Measurements from ENCODE around the gene SRP14.
"Not testable (repeated sequence)": the region's sequence is repeated elsewhere in the genome, so short reads cannot be mapped to it uniquely, and the experiment has no call there.

The SRP14 gene

GRCh38 chr15:40042791-40043320 lies 3.9 kb upstream of the SRP14 start:
- Histone ChIP-seq H3K9me3 (ENCODE audit: control insufficient read depth in 5 of 5, low read length in 5 of 5) (no peaks in the 10 kb centered on the region), H3K36me3 (ENCODE audit: control insufficient read depth in 5 of 5, insufficient read depth in 5 of 5, low read length in 5 of 5) (peaks cover 0 to under 1% (median 0%) of the 10 kb centered on the region in 5 donors), H3K4me1 (ENCODE audit: control insufficient read depth in 5 of 5, insufficient read depth in 5 of 5, low read length in 5 of 5) (peaks cover 12 to 47% (median 43%) of the 10 kb centered on the region in 5 donors), H3K27me3 (ENCODE audit: control insufficient read depth in 5 of 5, insufficient read depth in 4 of 5, low read length in 5 of 5) (no peaks in the 10 kb centered on the region), H3K27ac (ENCODE audit: low read depth, low read length) (no peak overlapping the region), H3K9ac (ENCODE audit: low read length in 5 of 5) (no peak overlapping the region), H3K4me3 (ENCODE audit: low read depth in 1 of 5, low read length in 5 of 5) (no peak overlapping the region)

DNA sequence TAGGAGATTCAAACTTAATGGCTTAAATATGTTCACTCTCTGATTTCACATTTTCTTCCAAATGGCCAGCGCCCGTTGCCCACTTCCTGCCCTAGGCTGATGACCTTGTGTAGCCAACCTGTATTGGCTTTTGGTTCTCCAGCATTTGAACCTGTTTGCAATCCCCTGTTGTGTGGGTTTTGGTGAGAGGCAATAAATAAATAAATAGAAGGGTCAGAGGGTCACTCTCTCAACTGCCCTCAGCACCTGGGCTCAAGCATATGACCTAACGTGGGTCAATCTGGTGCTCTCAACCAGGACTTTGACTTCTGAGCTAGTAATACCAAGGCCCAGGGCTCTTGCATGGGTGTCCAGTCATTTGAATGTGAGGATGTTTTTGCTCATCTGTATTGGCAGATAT lies 1.8 kb upstream of the SRP14 start:
- Histone ChIP-seq H3K9ac (ENCODE audit: low read length in 5 of 5) (no peak overlapping the region), H3K36me3 (ENCODE audit: control insufficient read depth in 5 of 5, insufficient read depth in 5 of 5, low read length in 5 of 5) (peaks cover 10 to 16% (median 13%) of the 10 kb centered on the region in 5 donors), H3K4me3 (ENCODE audit: low read depth in 1 of 5, low read length in 5 of 5) (no peak overlapping the region), H3K27ac (ENCODE audit: low read depth, low read length) (peak overlapping the region; percentile 99), H3K27me3 (ENCODE audit: control insufficient read depth in 5 of 5, insufficient read depth in 4 of 5, low read length in 5 of 5) (no peaks in the 10 kb centered on the region), H3K9me3 (ENCODE audit: control insufficient read depth in 5 of 5, low read length in 5 of 5) (no peaks in the 10 kb centered on the region), H3K4me1 (ENCODE audit: control insufficient read depth in 5 of 5, insufficient read depth in 5 of 5, low read length in 5 of 5) (peaks cover 6 to 35% (median 29%) of the 10 kb centered on the region in 5 donors)

DNA sequence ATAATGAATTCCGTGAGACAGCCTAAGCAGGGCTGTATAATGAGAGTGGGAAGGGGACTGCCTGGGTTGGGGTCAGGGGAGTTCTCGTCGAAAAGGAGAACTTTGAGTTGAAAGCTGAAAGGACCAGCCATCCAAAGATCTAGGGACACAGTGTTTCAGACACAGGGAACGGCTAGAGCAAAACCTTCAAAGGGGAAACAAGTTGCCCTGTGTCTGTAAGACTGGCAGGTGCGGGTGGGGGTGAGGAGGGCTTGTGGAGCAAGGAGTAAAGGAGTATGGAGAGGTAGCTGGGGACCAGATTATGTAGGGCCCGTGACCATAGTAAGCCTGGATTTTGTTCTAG lies 1.3 kb upstream of the SRP14 start:
- Histone ChIP-seq H3K36me3 (ENCODE audit: control insufficient read depth in 5 of 5, insufficient read depth in 5 of 5, low read length in 5 of 5) (peaks cover 14 to 21% (median 17%) of the 10 kb centered on the region in 5 donors), H3K27me3 (ENCODE audit: control insufficient read depth in 5 of 5, insufficient read depth in 4 of 5, low read length in 5 of 5) (no peaks in the 10 kb centered on the region), H3K4me1 (ENCODE audit: control insufficient read depth in 5 of 5, insufficient read depth in 5 of 5, low read length in 5 of 5) (peaks cover 6 to 30% (median 25%) of the 10 kb centered on the region in 5 donors), H3K9me3 (ENCODE audit: control insufficient read depth in 5 of 5, low read length in 5 of 5) (no peaks in the 10 kb centered on the region), H3K4me3 (ENCODE audit: low read depth in 1 of 5, low read length in 5 of 5) (peak overlapping the region in 1 of 5 donors; percentile 32), H3K9ac (ENCODE audit: low read length in 5 of 5) (peak overlapping the region in 3 of 5 donors; percentile 26 to 44 (median 33)), H3K27ac (ENCODE audit: low read depth, low read length) (peak overlapping the region; percentile 99)

DNA sequence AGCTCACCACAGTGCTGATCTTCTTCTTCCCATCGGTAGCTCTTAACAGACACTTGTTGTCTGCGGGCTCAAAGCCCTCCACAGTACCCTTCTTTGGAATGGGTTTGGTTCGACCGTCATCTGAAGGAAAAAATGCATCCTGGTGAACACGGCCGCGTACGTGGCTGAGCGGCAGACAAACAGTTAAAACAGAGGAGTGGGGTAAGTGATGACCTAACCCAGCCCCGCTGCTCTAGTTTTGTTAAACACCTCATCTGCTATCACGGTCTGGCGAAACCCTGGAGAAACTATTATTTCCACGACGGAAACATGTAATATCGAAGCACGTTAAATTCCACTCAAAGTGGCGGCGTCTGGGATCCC lies 725 bp downstream of the SRP14 start:
- Histone ChIP-seq H3K9ac (ENCODE audit: low read length in 5 of 5) (peak overlapping the region; percentile 95 to 100 (median 99)), H3K27me3 (ENCODE audit: control insufficient read depth in 5 of 5, insufficient read depth in 4 of 5, low read length in 5 of 5) (no peaks in the 10 kb centered on the region), H3K4me1 (ENCODE audit: control insufficient read depth in 5 of 5, insufficient read depth in 5 of 5, low read length in 5 of 5) (peaks cover 3 to 24% (median 17%) of the 10 kb centered on the region in 5 donors), H3K36me3 (ENCODE audit: control insufficient read depth in 5 of 5, insufficient read depth in 5 of 5, low read length in 5 of 5) (peaks cover 31 to 40% (median 32%) of the 10 kb centered on the region in 5 donors), H3K4me3 (ENCODE audit: low read depth in 1 of 5, low read length in 5 of 5) (peak overlapping the region; percentile 91 to 96 (median 92)), H3K9me3 (ENCODE audit: control insufficient read depth in 5 of 5, low read length in 5 of 5) (no peaks in the 10 kb centered on the region), H3K27ac (ENCODE audit: low read depth, low read length) (peak overlapping the region; percentile 99)

DNA sequence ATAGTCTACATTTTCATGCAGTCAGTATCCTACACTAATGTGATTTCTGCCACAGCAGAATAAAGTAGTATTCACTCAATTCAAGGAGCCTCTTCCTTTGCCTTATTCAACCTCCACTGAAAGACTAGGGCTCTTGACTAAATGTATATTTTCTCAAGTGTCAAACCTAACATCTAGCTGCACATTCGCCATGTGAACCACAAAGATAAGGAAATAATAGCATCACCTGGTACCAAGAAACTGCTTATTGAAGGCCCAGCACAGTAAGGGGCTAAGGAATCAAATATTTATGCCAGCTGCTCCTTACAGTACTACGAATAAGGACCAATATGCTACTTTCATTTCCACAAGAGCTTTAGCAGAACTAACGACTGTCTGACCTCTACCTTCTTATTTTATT lies 1.3 kb downstream of the SRP14 start:
- H3K9ac ChIP-seq (ENCODE audit: low read length in 5 of 5): peak overlapping the region; percentile 95 to 100 (median 99)
- H3K4me3 ChIP-seq (ENCODE audit: low read depth in 1 of 5, low read length in 5 of 5): peak overlapping the region; percentile 91 to 96 (median 92)
- peak overlapping the region; percentile 99 for H3K27ac ChIP-seq (ENCODE audit: low read depth, low read length)
- no peaks in the 10 kb centered on the region for H3K27me3 ChIP-seq (ENCODE audit: control insufficient read depth in 5 of 5, insufficient read depth in 4 of 5, low read length in 5 of 5)
- no peaks in the 10 kb centered on the region for H3K9me3 ChIP-seq (ENCODE audit: control insufficient read depth in 5 of 5, low read length in 5 of 5)
- H3K36me3 ChIP-seq (ENCODE audit: control insufficient read depth in 5 of 5, insufficient read depth in 5 of 5, low read length in 5 of 5): peaks cover 34 to 45% (median 36%) of the 10 kb centered on the region in 5 donors
- peaks cover 3 to 25% (median 17%) of the 10 kb centered on the region in 5 donors for H3K4me1 ChIP-seq (ENCODE audit: control insufficient read depth in 5 of 5, insufficient read depth in 5 of 5, low read length in 5 of 5)

DNA sequence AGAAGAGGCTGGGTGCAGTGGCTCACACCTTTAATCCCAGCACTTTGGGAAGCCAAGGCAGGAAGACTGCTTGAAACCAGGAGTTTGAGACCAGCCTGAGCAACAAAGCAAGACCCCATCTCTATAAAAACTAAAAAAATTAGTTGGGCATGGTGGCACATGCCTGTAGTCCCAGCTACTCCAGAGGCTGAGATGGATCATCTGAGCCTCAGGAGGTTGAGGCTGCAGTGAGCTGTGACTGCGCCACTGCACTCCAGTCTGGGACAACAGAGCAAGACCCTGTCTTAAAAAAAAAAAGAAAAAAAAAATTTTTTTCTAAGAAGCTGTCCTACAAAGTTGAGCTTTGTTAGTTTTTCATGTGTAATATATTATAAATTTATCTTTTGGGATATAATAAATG lies 3.8 kb downstream of the SRP14 start:
- H3K9me3 ChIP-seq (ENCODE audit: control insufficient read depth in 5 of 5, low read length in 5 of 5); H3K27me3 ChIP-seq (ENCODE audit: control insufficient read depth in 5 of 5, insufficient read depth in 4 of 5, low read length in 5 of 5); H3K9ac ChIP-seq (ENCODE audit: low read length in 5 of 5); H3K4me3 ChIP-seq (ENCODE audit: low read depth in 1 of 5, low read length in 5 of 5); H3K27ac ChIP-seq (ENCODE audit: low read depth, low read length): not testable (repeated sequence)
- Histone ChIP-seq H3K36me3 (ENCODE audit: control insufficient read depth in 5 of 5, insufficient read depth in 5 of 5, low read length in 5 of 5) (peaks cover 45 to 70% (median 57%) of the 10 kb centered on the region in 5 donors), H3K4me1 (ENCODE audit: control insufficient read depth in 5 of 5, insufficient read depth in 5 of 5, low read length in 5 of 5) (peaks cover 3 to 30% (median 15%) of the 10 kb centered on the region in 5 donors)

DNA sequence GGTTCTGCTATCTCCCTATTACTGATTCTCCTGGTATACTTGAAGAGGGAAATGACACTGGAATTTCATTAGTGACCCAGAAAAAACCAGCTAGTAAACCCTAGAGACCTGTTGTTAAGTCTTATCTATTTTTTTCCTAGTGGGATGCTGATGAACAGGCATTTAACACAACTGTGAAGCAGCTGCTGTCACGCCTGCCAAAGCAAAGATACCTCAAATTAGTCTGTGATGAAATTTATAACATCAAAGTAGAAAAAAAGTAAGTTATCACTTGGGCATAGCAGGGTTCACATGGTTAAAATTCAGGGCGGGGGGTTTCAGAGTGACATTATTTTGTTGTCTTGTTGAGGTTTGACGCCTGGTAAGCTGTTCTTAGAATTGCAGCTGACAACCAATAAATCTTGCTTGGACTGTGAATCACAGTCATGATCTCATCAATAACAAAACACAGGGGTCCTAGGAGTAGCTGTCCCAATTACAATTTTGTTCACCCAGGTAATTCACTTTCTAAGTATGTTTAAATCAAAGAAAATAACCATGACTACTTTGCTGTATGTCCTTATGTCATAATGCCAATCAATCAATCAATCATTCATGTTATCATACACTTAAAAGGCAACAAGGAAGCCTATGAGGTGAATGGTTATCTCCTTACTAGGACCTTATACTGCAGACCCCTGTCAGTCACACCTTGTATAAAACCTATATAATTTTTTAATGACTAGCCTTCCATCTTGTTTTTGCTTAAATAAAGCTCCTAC lies 4.6 kb downstream of the SRP14 start:
- no peaks in the 10 kb centered on the region for H3K27me3 ChIP-seq (ENCODE audit: control insufficient read depth in 5 of 5, insufficient read depth in 4 of 5, low read length in 5 of 5)
- peak overlapping the region in 1 of 5 donors; percentile 40 for H3K9ac ChIP-seq (ENCODE audit: low read length in 5 of 5)
- no peaks in the 10 kb centered on the region for H3K9me3 ChIP-seq (ENCODE audit: control insufficient read depth in 5 of 5, low read length in 5 of 5)
- peaks cover 49 to 78% (median 64%) of the 10 kb centered on the region in 5 donors for H3K36me3 ChIP-seq (ENCODE audit: control insufficient read depth in 5 of 5, insufficient read depth in 5 of 5, low read length in 5 of 5)
- peaks cover 3 to 33% (median 11%) of the 10 kb centered on the region in 5 donors for H3K4me1 ChIP-seq (ENCODE audit: control insufficient read depth in 5 of 5, insufficient read depth in 5 of 5, low read length in 5 of 5)
- no peak overlapping the region for H3K4me3 ChIP-seq (ENCODE audit: low read depth in 1 of 5, low read length in 5 of 5)
- no peak overlapping the region for H3K27ac ChIP-seq (ENCODE audit: low read depth, low read length)

DNA sequence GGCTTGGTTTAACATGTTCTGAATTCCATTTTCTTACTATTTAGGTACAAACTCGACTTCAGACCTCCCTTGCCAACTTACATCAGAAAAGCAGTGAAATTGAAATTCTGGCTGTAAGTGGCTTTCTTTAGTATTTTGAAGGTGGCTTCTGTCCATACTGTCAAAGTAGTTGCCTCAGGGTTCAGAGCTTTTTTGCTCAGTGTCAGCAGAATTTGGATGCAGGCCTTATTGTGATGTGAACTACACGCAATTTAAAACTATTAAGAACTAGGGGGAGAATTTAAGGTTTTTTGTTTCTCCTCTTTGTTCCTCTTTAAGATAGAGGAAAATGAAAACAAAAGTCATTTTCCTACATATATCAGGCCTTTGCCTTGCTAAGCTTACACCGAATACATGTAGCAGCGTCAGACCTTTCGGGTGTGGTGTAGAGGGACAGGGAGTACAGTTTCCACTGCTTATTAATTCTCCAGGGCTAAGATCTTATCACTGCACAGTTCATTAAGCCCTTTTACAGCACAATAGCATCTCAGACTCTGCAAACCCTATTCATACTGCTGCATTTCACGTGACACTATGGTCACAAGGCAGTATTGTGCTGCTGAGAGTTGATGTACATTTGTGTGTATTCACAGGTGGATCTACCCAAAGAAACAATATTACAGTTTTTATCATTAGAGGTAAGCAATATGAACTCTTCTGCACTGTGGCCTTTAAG lies 6.7 kb downstream of the SRP14 start:
- no peaks in the 10 kb centered on the region for H3K27me3 ChIP-seq (ENCODE audit: control insufficient read depth in 5 of 5, insufficient read depth in 4 of 5, low read length in 5 of 5)
- no peak overlapping the region for H3K27ac ChIP-seq (ENCODE audit: low read depth, low read length)
- H3K9me3 ChIP-seq (ENCODE audit: control insufficient read depth in 5 of 5, low read length in 5 of 5): no peaks in the 10 kb centered on the region
- H3K36me3 ChIP-seq (ENCODE audit: control insufficient read depth in 5 of 5, insufficient read depth in 5 of 5, low read length in 5 of 5): peaks cover 60 to 92% (median 68%) of the 10 kb centered on the region in 5 donors
- H3K9ac ChIP-seq (ENCODE audit: low read length in 5 of 5): no peak overlapping the region
- peak overlapping the region in 1 of 5 donors; percentile 6 for H3K4me3 ChIP-seq (ENCODE audit: low read depth in 1 of 5, low read length in 5 of 5)
- H3K4me1 ChIP-seq (ENCODE audit: control insufficient read depth in 5 of 5, insufficient read depth in 5 of 5, low read length in 5 of 5): peaks cover 0 to 23% (median 0%) of the 10 kb centered on the region in 5 donors

DNA sequence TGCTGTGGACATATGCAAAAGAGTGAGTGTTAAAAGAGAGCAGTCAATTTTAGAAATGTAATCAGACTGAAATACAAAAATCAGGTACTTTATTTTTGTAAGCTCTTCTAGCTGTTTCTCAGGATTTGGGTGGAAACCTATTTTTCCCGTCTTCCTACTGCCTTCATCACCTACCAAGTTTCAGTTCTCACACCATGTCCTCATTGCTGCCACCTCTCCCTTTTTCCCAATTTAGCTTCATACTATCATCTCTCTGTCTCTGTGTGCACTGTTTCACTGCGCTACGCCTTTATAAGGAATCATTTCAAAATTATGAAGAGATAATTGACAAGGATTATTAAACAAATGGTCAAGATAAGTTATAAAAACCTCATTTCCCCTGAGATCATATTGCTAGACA lies 7.7 kb downstream of the SRP14 start:
- peaks cover 57 to 92% (median 63%) of the 10 kb centered on the region in 5 donors for H3K36me3 ChIP-seq (ENCODE audit: control insufficient read depth in 5 of 5, insufficient read depth in 5 of 5, low read length in 5 of 5)
- no peak overlapping the region for H3K27ac ChIP-seq (ENCODE audit: low read depth, low read length)
- no peak overlapping the region for H3K9ac ChIP-seq (ENCODE audit: low read length in 5 of 5)
- H3K4me1 ChIP-seq (ENCODE audit: control insufficient read depth in 5 of 5, insufficient read depth in 5 of 5, low read length in 5 of 5): peaks cover 0 to 23% (median 0%) of the 10 kb centered on the region in 5 donors
- no peaks in the 10 kb centered on the region for H3K9me3 ChIP-seq (ENCODE audit: control insufficient read depth in 5 of 5, low read length in 5 of 5)
- no peaks in the 10 kb centered on the region for H3K27me3 ChIP-seq (ENCODE audit: control insufficient read depth in 5 of 5, insufficient read depth in 4 of 5, low read length in 5 of 5)
- H3K4me3 ChIP-seq (ENCODE audit: low read depth in 1 of 5, low read length in 5 of 5): no peak overlapping the region

Data from subcutaneous abdominal adipose tissue (tissue), 5 donors.